Mammary epithelial cell (primary cell): ENCODE results near the gene LCN1.

Experiments
- CTCF ChIP-seq, 2 donors: IDR thresholded peaks in 1 of 2; conservative IDR thresholded peaks in 1 of 2; 2 replicates each; pipeline ENCODE4 v1.5.1; 2011 to 2012; ENCODE audit warnings: inconsistent platforms in 2 of 2, low read length in 2 of 2, mild to moderate bottlenecking in 2 of 2, control low read depth in 1 of 2, low read depth in 1 of 2; ENCODE audit not compliant: insufficient read depth in 1 of 2; ENCODE audit errors: extremely low read depth in 1 of 2
- EZH2 ChIP-seq: IDR thresholded peaks from 2 replicates; pipeline ENCODE4 v1.6.1; 2012; ENCODE audit warnings: low read length, inconsistent platforms, borderline replicate concordance

DNA sequence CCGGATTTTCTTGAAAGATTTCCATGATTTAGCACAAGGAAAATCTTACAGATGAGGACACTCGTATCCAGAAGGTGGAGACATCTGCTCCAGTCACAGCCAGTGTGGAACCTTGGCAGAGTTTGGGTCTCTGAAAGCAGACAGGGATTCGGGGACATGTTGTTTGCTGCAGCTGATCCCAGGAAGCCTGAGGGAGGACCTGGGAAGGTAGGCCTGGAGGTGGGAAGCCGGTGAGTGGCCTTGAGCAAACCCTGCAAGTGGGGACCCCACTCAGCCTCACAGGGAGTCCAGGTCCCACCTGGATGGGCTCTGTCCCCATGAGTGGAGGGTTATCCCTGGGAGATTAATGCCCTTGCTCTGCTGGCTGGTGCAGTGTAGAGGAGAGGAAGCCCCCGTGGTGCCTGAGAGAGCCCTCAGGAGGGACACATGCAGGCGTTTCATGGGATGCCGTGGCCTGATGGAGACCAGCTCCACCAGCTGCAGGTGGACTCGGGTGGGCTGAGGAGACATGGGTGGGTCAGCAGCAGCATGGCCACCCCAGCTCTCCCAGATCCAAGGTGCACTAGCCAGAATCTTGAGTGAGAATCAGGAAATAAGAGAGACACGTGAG lies 12.9 kb upstream of the LCN1 start:
- TF ChIP-seq CTCF (conservative IDR thresholded peaks at IDR 0.05 in 1 of 2, IDR thresholded peaks at IDR 0.05 in 1 of 2; ENCODE audit: extremely low read depth in 1 of 2, insufficient read depth in 1 of 2, low read depth in 1 of 2, low read length in 2 of 2) (no peak), EZH2 (no peak)
